ENCODE data around the gene BUD31.

- no peak for TF ChIP-seq MAX (IDR thresholded peaks at IDR 0.05)
- no peak for TF ChIP-seq CTCF (IDR thresholded peaks at IDR 0.05; ENCODE audit: low read depth, low read length, missing input control)
- no peak for TF ChIP-seq REST (IDR thresholded peaks at IDR 0.05)
- no peak for TF ChIP-seq HNF4A (conservative IDR thresholded peaks at IDR 0.05)
- TF ChIP-seq SP1 (IDR thresholded peaks at IDR 0.05): no peak
- no peak for TF ChIP-seq EGR1 (IDR thresholded peaks at IDR 0.05; ENCODE audit: low read depth in 2 of 2)
- TF ChIP-seq FOXA1 (IDR thresholded peaks at IDR 0.05): no peak
- TF ChIP-seq YY1 (IDR thresholded peaks at IDR 0.05): no peak
- TF ChIP-seq ZBTB33 (IDR thresholded peaks at IDR 0.05): no peak
- TF ChIP-seq JUND (IDR thresholded peaks at IDR 0.05): no peak
Observed at GRCh38 chr7:99394188-99394502, 14.6 kb upstream of the BUD31 start.

All from liver (tissue), 3 donors.